Neural progenitor cell (in vitro differentiated cells): ENCODE measurements around the gene USP54.
"Not testable (repeated sequence)": the region's sequence is repeated elsewhere in the genome, so short reads cannot be mapped to it uniquely, and the experiment has no call there.

Source experiments
- CTCF ChIP-seq: fragments of 200-600 bp; sonication (generic); IDR thresholded peaks from 2 replicates; pipeline ENCODE4 v1.5.1; 2017; ENCODE audit warnings: antibody characterized with exemption, mild to moderate bottlenecking
- EZH2 ChIP-seq: fragments of 200-600 bp; sonication (generic); IDR thresholded peaks from 2 replicates; pipeline ENCODE4 v1.6.1; 2017; ENCODE audit warnings: antibody characterized with exemption, mild to moderate bottlenecking, moderate library complexity
- EZH2phosphoT487 ChIP-seq: fragments of 200-600 bp; sonication (generic); IDR thresholded peaks from 2 replicates; pipeline ENCODE4 v1.6.1; 2017; ENCODE audit warnings: antibody characterized with exemption

GRCh38 chr10:73617143-73617542 lies 26.0 kb upstream of the USP54 start:
- TF ChIP-seq CTCF, EZH2, EZH2phosphoT487: not testable (repeated sequence)
